DMS53 treated with DMSO at 0.1 percent for 48 hours (cell line): ENCODE results near the gene RAB7B.
"Not testable (repeated sequence)": the region's sequence is repeated elsewhere in the genome, so short reads cannot be mapped to it uniquely, and the experiment has no call there.

ENCODE experiments used
- DNase-seq: peaks from one replicate; lab custom pipeline; 2025; ENCODE audit not compliant: unreplicated experiment; lab: John Stamatoyannopoulos, UW

RAB7B gene, protein sequence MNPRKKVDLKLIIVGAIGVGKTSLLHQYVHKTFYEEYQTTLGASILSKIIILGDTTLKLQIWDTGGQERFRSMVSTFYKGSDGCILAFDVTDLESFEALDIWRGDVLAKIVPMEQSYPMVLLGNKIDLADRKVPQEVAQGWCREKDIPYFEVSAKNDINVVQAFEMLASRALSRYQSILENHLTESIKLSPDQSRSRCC

DNA sequence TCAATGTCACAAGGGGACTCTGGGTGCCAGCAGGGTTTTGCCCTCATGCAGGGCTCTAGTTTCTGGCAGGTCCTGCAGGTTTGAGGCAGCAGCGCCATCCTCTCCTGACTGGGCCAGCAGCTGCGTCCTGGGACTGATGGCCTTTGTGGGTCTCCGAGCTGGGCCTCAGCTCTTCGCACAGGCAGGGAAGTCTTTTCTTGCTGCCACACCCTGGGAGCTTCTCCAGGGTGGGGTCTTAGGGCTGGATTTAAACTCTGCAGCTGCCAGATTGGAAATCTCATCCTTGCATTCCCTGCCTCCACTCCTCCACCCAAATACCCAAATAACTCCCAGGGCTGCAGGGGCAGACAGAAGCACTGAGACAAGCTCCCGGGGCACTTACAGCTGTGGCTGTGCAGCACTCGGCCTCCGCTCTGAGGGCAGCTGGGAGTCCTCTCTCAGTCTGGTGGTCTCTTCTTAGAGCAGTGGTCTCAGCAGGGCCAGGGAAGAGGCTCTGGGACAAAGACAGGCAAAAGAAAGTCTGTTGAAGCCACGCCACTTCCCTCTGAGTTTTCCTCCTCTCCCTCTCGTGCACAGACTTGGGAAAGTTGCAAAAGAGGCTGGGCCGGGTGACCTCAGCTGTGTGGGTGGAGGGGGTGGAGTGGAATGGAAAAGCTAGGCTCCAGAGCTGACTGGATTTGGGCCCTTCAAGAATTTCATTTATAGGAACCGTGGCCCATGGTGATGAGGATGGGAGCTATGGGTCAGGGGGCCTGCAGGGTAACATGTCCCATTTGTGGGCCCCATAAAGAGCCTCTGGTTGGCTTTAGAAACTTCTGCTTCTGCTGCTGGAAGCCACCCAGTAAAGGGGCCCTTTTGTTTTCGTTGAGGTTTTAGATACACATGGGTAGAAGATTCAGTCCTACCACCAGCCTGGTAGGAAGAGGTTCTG, at the start of gene RAB7B:
Gene RAB7B, minus strand, starts transcription at position 525 of the 931 bp plus-strand sequence. CDS start 9,260 bp downstream, outside the sequence.
- DNase-seq, result no peak

DNA sequence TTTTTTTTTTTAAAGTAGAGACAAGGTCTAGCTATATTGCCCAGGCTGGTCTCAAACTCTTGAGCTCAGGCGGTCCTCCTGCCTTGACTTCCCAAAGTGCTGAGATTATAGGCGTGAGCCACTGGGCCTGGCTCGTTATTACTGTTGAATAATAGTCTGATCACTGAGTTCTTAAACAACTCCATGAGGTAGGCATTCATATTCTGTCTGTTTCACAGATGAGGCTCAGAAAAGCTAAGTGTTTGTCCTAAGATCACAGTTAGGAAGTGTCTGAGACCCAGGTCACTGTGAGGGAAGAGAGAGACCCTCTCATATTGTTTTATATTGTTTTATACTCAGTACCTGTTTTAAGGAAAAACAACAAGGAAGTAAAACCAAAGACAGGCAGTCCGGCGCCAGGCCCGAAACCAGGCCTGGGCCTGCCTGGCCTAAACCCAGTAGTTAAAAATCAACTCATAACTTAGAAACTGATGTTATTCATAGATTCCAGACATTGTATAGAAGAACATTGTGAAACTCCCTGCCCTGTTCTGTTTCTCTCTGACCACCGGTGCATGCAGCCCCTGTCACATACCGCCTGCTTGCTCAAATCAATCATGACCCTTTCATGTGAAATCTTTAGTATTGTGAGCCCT, 49.2 kb upstream of the RAB7B start:
- DNase-seq, result not testable (repeated sequence)

DNA sequence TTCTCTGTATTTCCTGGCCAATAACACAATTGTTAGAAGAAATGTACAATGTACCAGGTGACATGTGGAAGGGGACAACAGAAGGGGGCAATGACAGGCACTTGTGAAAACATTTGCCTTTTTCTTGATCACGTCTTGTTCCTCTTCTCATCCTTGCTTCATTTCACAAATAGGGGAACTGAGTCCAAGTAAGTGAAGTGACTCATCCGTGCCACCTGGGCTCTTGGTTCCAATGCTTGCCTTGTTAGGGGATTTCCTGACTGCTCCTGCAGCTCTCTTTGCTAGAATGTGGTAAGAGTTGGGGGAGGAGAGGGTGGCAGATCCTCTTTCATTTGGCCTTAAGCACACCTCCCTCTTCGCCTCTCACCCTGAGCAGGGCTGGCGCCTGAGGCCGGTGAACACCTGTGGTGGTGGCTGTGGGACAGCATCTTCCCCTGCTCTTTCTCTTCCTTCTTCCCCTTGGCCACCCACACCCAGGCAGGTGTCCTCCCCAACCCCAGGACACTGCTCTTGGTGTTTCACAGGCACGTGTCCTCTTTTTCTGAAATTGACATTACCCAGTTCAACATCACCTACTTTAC, 47.5 kb upstream of the RAB7B start:
- peak; percentile 75 for DNase-seq

DNA sequence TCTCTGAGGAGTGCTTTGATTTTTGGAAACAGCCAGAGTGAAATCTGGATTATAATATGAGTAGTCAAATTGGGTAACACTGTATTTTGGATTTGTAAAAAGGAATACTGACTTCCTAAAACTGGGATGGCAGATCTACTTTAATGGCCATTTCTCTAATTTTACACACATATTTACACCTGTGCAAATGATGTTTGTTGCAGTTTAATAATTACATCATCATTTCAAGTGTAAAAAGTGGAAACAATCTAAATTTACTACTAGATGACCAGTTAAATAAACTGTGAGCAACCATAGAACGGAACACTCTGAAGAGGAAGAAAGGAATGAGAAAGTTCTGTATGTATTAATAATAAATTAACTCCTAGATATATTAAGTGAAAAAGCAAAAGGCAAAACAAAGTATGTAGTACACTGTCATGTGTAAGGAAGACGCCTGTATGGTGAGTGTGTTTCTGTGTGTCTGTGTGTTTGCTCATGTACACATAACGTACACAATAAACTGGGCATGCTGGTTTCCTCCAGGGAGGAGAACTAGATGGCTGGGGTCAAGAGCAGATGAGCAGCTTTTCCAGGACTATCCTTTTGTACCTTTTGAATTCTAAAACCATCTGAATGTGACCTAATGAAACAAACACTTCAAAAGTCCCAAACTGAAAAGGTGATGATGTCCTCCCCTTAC, 46.9 kb upstream of the RAB7B start:
- DNase-seq, result peak; percentile 58

DNA sequence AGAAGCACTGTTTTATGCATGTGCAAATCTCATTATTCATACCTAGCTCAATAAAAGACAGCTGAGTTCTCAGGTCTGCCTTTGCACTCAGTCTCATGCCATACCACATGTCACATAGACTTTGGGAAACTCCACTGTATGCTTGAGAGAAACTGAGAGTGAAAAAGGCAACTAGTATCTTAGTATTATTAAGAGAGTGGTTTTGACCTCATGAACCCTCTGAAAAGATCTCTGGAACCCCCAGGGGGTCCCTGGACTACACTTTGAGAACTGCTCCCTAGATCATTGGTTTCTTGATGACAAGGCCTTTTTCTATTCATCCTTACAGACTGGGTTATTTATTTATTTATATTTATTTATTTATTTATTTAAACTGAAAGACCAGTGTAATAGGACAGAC, 46.1 kb upstream of the RAB7B start:
- DNase-seq, result no peak

DNA sequence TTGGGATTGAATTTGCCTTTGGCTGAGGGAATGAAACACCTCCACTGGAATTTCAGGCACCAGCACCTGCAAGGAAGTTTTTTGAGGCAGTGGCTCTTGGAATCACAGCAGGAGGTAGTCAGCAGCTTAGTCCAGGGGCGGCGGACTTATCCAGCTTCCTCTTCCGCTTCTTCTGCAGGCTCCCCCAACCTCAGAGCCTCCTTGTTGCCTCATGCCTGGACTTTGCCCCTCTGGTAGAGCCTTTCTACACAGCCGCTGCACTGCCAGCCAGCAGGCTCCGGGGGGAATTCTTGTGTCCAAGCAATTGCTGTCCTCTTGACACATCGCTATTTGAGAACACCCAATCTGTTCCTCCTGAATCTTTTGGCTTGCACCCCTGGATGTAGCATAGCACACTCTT, 45.4 kb upstream of the RAB7B start:
- DNase-seq, result no peak

DNA sequence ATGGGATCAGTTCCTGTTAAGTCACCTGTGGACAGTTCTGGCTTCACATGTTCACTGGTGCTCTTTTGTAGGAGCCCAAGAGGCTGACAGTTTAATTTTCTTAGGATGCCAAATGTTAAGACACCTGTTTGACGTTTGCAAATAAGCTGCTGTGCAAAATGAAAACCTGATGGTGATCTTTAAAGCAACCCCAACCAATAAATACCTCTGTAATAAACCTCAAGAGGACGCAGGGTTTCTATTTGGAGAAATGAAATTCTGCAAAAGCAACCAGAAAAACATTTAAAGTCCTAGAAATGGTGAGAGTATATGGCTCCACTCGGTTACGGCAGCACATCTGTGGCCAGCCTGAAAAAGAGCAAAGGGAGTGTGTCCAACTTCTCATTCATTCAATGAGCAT, 44.1 kb upstream of the RAB7B start:
- DNase-seq, result no peak

DNA sequence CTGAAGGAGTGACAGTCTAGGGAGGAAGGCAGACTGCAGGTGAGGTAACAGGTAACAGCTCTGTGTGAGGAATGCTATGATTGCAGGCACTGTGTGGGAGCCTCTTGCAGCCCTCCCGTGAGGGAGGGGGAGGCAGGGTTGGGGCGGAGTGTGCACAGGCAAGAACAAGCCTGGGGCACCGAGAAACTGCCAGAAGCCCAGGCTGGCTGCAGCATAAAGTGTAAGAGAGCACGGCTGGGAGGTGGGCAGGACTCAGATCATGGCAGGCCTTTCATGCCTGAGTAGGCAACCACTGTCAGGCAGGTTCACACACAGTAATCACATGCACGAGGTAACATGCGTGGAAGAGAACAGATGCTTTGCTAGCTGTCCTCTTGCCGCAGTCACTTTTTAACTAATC, 38.4 kb upstream of the RAB7B start:
- no peak for DNase-seq

DNA sequence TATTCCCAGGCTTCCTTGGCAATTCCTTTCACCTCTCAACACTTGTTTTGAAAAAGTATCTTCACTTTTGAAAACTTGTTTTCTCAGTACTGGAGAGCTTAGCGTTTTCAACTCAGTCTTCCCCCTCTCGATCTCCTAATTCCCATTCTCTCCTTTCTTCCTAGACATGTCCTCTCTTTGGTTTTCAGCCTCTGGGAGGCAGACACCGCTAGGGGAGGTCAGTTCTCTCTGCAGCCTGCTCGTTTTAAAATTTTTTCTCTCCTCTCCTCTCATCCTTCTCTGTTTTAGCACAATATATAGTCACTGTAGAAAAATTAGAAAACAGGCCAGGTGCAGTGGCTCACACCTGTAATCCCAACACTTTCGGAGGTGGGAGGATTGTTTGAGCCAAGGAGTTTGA, 37.1 kb upstream of the RAB7B start:
- DNase-seq, result no peak

DNA sequence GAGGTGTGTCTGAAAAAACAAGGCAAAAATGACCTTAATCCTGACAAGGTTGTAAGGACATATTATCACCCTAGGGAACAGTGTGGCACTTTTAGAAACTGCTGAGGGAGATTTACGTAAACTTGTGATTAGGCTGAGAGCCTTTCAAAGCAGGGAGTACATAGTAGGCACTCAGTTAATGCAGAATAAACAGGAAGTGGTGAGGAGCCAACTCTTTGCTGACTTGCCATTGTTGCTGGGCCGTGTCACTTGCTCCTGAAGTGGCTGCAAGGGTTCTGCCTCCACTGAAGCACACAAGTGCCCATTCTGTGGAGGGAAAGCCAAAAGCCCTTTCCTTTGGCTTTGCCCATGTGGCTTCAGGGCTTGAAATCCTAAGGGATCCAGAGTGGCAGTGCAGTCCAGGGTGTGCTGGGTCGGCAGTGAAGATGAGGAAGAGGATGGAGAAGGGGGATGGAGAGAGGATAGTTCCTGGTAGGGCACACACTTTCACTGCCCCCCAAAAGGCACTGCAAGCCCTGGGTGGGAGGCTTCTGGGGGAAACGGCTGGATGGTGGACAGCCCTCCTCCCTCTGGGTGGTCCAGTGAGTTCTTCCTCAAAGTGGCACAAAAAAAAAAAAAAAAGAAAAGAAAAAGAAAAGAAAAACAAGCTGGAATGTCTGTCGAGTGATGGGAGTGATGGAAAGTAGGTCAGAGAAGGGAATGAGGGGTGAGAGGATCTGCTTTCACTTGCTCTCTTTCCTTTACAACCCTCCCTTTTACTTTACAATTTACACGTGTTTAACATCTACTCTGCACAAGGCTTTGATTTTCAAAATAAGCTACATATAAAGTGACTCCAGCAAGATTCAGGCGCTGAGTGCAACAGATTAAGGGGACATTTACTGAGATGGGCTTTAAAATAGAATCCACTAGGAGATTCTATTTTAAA, 36.1 kb upstream of the RAB7B start:
- no peak for DNase-seq

DNA sequence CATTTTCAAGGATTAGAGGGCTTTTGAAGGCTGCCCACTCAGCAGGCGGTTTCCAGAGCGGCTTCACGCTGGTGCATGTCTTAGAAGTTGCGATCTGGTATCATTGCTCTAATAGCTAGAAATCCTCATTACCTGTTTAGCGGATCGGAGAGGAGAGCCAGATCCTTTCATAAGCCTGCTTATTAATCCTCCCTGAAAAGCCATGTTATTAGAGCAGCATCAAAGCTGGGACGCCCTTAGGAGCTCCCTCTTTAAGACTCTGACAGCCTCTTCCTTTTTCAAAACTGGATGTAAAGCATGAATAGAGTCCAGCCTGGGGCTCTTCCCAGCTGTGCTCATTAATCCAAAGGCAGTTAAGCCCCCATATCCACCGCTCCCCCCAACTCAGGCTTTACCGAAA, 34.4 kb upstream of the RAB7B start:
- no peak for DNase-seq

DNA sequence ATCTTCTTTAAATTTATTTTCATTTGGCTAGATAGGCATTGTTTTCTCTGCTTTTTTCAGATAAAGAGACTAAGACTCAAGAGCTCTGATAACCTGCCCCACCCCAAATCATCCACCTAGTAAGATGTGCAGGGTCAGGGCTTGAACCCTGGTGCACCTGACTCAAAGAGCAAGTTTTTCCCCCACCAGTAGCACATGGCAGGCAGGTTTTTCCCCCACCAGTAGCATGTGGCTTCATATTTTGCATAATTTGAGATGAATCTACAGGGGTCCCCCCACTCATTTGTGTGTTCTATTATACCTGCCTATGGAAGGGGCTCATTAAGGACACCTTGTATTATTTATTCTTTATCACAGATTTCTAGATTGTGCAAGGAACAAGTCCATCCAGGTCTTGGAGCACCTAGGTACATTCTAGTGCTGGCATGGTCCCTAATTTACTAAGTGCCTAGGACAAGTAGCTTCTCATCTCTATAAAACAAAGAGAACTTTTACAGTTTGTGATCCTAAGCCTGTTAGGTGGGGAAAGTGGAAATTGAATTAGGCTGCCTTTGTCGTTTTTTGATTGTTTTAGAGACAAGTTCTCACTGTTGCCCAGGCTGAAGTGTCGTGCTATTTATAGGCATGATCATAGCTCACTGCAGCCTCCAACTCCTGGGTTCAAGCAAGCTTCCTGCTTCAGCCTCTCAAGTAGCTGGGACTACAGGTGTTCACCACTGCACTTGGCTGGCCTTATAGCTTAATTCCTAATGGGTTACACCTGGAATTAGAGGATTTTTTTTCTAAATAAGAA, 33.7 kb upstream of the RAB7B start:
- DNase-seq, result no peak

DNA sequence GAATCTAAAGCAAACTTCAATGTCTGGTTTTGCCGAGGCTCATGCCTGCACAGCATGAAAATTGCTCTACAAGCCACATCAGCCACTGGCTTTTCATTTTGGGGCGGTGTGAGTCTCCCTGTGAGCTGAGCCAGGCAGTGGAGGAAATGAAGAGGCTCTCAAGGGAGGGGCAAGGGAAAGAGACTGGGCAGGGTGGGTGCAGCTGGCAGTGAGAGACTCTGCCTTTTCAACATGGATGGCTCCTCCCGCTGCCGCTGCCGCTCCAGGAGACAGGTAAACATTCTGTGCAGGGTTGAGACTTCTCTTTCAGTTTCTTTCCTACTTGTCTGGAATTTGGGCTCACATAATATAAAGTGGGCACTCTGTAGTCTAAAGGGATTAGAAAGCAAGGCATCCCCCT, 31.8 kb upstream of the RAB7B start:
- DNase-seq, result peak; percentile 26

DNA sequence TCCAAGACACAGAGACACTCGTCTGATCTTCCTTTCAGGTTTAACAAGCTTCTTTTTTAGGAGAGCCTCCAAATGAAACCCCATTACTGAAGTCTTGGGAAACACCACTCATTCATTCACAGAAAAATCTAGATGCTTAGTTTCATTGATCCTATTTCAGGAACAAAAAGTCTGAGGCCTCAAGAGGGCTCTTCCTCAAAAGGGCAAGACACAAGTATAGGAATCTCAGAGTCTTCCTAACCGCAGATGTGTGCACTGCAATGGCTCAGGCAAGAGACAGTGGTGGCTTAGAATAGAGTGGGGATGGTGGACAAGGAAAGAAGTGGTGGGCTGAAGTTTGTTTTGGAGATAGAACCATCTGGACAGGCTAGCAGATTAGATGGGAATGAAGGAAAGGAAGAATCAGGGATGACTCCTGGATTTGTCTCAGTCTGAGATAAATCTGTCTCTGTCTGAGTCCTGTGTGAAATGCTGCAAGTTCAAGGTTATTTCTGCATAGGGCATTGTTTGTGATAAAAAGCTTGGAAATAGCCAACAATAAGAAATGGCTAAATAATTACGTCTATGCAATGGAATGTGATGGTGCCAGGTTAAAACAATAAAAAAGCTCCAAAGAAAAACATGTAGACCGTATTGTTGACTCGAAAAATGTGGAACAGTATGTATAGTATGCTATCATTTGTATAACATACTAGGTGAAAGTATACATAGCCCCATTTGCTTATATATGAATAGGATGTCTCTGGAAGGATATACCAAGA, 29.4 kb upstream of the RAB7B start:
- DNase-seq, result no peak

DNA sequence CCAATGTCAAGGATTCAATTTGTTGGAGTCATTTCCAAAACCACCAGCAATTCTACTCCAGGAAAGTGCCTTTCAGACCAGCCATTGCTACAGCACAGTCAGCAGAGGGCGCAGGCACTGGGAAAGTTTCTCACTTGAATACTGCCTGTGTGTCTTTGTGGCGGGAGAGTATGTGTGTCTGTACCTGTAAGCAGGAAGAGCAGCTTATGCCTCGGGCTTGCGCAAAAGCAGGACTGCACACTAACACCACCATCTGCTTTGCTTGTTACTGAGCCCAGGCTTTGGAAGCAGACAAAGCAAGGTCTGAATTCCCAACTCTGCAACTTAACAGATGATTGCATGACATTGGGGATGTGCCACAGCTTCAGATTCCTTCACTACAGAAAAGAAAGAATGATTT, 27.5 kb upstream of the RAB7B start:
- DNase-seq, result peak; percentile 94

DNA sequence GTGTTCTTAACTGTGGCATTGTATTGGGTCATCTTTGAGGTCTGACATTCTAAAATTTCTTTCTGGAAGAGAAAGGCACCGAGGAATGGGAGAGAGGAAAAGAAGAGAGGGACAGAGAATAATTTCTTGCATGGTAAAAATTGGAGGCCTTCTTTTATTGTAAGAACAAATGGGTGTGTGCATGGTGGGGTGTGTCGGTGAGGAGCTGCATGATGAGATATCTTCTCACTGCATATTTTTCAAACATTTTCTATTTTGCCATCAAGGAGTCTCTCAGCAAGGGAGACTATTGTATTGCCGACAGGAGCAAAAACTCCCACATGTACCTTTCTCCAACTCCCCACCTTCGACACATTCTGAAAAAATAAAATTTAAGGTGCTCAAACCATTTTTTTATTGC, 27.0 kb upstream of the RAB7B start:
- no peak for DNase-seq

DNA sequence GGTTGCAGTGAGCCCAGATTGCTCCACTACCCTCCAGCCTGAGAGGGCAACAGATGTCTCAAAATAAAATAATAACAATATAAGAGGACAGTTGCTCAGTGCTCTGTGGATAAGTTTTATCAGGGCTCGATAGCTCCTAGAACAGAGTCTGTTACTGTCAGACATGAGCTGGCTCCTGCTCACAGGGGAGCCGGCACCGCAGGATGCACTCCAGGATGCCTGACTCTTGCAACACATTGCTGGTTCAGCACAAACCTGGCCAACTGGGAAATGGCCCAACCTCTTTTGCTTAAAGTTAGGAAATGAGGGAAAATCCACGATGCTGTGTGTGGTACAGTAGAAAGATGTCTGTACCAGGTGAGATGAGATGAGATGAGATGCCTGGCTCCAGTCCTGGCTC, 26.3 kb upstream of the RAB7B start:
- DNase-seq, result no peak

DNA sequence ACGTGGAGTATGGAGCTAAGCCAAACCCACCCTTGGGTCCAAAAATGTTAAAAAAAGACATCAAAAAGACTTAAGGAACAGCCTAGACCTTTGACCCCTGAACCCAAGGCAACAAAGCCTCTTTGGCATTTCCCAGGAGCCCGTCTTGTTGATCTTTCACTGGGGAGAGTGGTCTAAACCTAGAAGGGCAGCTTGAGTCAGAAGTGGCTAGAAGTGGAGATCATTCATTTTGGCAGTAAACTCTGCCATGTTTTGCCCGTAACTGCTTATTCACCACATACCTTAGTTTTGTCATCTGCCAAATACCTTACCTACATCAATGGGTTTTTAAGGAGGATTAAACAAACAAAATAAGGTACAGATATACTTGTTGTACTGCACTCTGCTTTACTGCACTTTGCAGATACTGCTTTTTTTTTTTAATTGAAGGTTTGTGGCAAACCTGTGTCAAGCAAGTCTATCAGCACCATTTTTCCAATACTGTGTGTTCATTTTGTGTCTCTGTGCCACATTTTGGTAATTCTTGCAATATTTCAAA, 22.2 kb upstream of the RAB7B start:
- no peak for DNase-seq
